ENCODE measurements around the gene HEATR5A.
A peak's percentile ranks its signal among the peaks of the same experiment; 100 is the strongest.
"Not testable (repeated sequence)": the region's sequence is repeated elsewhere in the genome, so short reads cannot be mapped to it uniquely, and the experiment has no call there.

Gene HEATR5A

DNA sequence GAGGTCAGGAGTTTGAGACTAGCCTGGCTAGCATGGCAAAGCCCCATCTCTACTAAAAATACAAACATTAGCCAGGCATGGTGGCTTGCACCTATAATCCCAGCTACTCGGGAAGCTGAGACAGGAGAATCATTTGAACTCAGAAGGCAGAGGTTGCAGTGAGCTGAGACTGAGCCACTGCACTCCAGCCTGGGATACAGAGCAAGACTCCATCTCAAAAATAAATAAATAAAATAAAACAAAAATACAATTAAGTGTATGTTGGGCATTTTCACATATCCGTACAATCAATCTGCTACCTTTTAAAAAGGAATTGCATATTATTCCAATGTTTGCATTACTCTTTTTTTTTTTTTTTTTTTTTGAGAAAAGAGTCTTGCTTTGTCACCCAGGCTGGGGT, 165.1 kb downstream of the HEATR5A start:
- no peak for DNase-seq

DNA sequence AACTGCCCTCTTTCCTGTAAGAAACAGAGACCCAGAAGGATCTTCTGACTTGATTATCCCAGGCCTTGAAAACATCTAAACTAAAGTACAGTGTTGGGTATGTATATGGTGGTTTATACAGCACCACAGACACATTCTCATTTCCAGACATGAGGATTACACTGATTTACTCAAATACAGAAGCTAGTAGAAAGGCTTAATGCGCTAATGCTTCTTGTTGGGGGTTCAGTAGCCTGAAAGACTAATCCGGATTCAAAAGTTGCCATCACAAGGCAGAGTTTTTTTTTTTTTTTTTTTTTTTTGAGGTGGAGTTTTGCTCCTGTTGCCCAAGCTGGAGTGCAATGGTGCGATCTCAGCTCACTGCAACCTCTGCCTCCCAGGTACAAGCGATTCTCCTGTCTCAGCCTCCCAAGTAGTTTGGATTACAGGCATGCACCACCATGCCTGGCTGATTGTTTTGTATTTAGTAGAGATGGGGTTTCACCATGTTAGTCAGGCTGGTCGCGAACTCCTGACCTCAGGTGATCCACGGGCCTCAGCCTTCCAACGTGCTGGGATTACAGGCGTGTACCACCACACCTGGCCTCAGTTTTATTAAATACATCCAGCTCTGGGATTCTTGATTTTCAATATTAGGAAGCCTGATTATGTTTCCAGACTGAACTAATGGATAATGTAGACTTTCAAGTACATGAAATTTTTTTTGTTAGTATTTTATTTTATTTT, 166.4 kb downstream of the HEATR5A start:
- DNase-seq, result no peak

GRCh38 chr14:31252865-31253264, 167.5 kb downstream of the HEATR5A start:
- no peak for DNase-seq

DNA sequence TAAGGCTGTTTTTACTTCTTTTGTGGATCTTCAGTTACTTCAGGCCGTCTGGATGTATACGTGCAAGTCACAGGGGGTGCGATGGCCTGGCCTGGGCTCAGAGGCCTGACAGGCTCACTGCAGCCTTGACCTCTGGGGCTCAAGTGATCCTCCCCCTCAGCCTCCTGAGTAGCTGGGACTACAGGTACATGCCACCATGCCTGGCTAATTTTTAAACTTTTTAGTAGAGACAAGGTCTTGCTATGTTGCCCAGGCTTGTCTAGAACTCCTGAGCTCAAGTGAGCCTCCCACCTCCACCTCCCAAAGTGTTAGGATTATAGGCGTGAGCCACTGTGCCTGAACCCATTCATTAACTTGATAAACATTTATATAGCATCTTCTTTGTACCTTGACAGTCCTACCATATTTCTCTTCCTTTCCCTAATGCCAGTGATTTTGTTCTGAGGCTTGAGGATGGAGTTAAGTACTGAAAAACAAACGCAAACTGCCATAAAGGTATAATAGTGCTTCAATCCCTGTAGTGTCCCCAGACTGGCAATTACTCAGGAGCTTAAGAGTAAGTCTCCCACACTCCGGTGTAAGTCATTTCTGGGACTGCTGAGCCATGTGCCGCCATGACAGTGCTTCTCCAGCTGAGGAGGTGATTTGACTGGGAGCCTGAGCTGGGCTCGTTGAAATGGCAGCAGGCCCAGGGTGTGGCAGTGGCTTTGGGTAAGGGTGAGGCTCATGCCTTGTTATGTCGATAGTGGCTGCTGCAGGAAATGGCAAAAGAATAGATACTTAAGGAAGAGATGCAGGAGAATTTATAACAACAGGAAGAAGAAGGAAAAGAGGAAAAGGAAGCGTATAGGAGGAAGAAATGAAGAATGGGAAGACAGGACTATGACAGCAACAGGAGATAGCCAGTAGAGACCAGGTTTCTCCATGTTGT, 169.1 kb downstream of the HEATR5A start:
- no peak for DNase-seq

GRCh38 chr14:31244626-31245025, 175.7 kb downstream of the HEATR5A start:
- no peak for DNase-seq

GRCh38 chr14:31243860-31244259, 176.5 kb downstream of the HEATR5A start:
- peak; percentile 55 for DNase-seq

DNA sequence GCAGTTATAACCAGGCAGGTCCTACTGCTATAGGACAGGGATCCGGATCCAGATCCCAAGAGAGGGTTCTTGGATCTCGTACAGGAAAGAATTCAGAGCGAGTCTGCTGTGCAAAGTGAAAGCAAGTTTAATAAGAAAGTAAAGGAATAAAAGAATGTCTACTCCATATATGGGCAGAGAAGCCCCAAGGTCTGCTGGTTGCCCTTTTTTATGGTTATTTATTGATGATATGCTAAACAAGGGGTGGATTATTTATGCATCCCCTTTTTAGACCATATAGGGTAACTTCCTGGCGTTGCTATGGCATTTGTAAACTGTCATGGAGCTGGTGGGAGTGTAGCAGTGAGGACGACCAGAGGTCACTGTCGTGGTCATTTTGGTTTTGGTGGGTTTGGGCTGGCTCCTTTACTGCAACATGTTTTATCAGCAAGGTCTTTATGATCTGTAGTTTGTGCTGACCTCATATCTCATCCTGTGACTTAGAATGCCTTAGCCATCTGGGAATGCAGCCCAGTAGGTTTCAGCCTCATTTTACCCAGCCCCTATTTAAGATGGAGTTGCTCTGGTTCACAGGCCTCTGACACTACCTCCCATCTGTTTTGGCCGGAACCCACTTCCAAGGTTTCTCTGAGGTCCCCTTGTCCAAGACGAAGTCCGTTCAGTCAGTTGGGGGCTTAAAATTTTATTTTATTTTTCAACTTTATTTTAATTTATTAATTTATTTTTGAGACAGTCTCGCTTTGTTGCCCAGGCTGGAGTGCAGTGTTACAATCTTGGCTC, 178.0 kb downstream of the HEATR5A start:
- DNase-seq, result not testable (repeated sequence)
